Posterior vena cava (tissue), 2 donors: ENCODE data around the gene CCNH. TPM values are rescaled to one million over a fixed set of nuclear protein-coding genes. Genes with fewer than 3 reads are reported as not detected.

Experiments
- DNase-seq: peaks from one replicate; pipeline ENCODE4 v3.0.0-alpha.2; 2020; ENCODE audit warnings: low spot score
- intact Hi-C, 2 donors: fragments of 100-400 bp; cut with DNase I; formaldehyde crosslinking; loops; one replicate each; pipeline versions ENCODE4 v1.14.1 to v1.14.2; 2022 to 2023
- total RNA-seq, 2 donors: library from RNA; stranded (reverse); fragmentation: NEBNext Ultra II Directional; extraction: Animal tissue kit (Norgen Biotek cat#: 25700); gene quantifications; one replicate each; pipeline ENCODE4 v1.2.1, GENCODE V29; 2021
- donor health status: DM: yes; HTN: yes; CAD: no.
- donor health status: DM: yes; HTN: yes; CAD: no.

CCNH gene
- total RNA-seq, 2 donors from 2014 or later = 45.1 to 53.3 TPM

GRCh38 chr5:87372705-87373104 lies 40.0 kb downstream of the CCNH start:
- DNase-seq = no peak
- intact Hi-C loops = no loop called here

- intact Hi-C loops = no loop called here
- no peak for DNase-seq
Measured at GRCh38 chr5:87369431-87369830, 43.3 kb downstream of the CCNH start.

GRCh38 chr5:87368601-87369000 lies 44.1 kb downstream of the CCNH start:
- intact Hi-C loops = no loop called here
- no peak for DNase-seq

DNA sequence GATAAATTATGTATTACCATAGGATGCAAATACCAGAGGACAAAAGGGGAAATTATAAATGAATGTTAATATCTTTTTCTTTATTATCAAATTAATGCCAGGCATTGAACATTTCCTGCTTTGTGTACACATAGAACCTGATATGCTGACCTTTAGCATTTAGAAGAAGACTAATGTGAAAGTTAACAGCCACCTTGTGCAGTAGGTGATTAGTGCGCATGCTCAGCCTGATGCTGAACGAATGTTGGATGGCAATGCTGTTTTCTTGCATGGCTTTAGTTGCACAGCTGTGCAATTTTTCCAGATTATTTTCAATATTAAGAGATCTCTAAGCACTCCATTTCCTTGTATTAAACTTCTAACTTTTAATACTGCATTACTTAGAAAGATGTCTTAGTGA lies 45.5 kb downstream of the CCNH start:
- intact Hi-C loops = no loop called here
- DNase-seq = no peak

DNA sequence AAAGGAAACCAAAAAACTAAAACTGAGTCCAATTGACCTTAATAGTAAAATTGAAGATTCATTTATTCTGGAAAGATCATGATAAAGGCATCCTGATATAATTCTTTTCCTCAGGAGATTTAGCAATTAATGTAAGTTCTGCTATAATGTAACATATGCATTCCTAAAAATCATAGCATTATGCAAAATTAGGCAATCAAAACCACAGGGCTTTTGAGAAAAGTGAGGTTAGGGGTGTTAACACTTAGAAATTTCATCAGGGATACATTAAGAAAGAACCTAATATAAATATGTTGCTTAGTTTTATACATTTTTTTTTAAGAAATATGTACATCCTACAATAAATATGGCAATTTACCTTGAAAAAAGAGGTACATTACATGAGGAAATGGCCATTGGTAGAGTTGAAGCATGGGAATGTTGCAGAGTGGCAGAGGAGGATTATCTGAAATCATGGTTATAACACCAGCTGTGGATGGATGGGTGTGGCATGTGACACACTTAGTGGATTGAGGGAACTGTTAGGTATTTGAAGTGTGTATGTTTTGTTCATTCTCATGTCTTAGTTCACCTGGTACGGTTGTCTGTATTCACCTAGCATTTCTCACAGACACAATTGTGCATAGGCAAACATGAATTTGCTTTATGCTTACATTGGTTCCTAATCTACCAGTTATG lies 51.1 kb downstream of the CCNH start:
- intact Hi-C loops = no loop called here

DNA sequence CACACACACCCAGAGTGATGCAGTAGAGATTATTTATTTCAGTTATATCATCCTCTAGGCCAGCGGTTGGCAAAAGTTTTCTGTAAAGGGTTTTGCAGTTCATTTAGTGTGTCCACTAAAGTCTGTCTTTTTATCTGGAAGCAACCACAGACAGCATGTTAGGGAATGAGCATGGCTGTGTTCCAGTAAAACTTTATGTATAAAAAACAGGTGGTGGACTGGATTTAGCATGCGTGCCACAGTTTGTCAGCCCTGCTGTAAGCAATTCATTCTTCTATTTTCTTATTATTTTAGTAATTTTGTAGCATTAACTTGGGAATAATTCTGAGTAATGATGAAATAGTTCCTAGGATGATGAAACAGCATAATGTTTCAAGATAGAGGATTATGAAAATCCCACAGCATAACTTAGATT lies 51.7 kb downstream of the CCNH start:
- DNase-seq = no peak
- intact Hi-C loops = no loop called here

More for the DNA sequence above, 51.1 kb downstream of the CCNH start:
- DNase-seq = no peak

DNA sequence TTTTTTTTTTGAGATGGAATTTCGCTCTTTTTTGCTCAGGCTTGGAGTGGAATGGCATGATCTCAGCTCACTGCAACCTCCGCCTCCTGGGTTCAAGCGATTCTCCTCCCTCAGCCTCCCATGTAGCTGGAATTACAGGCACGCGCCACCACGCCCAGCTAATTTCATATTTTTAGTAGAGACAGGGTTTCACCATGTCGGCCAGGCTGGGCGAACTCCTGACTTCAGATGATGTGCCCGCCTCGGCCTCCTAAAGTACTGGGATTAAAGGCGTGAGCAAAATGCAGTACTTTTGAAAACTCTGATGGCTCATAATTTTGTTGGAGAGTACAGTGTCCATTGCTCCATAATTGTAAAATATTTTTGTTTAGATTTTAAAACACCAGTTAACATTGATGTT lies 52.6 kb downstream of the CCNH start:
- intact Hi-C loops = no loop called here
- no peak for DNase-seq

DNA sequence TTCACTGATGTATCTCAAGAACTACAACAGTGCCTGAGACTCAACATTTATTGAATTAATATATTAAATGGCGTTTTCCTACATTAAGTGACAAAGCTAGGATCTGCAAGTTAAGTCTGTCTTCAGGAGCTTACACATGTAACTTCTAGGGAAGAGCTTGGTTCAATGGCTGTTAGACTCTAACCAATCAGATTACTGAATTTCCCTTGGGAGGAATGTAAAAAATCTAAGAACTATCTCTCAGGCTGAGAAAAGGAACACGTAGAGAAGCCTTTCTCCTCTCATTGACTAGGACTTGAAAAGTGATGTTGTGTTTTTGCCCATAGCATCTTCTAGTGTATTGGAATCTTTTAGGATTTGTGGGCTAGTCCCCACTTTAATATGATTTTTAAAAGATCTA lies 53.6 kb downstream of the CCNH start:
- DNase-seq = no peak
- intact Hi-C loops = no loop called here

- no peak for DNase-seq
- intact Hi-C loops = no loop called here
Measured at GRCh38 chr5:87354496-87354895, 58.2 kb downstream of the CCNH start.

DNA sequence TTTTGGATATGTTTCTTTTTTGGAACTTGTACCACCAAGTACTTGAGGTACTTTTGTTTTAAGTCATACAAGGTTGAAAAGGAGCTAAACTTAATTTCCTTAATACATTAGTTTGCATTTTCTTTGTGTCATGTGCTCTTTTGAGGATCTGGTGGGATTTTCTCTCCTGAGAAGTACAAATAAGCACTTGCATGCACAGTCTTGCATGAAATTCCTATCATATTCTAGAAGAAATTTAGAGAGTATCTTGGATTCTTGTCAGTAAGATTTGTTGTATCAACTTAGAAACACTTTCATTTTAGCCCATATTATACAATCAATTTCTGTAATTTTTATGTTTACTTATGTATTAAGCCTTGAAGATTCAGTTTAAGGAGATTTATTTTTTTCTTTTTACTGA lies 64.9 kb downstream of the CCNH start:
- no peak for DNase-seq
- intact Hi-C loops = no loop called here

DNA sequence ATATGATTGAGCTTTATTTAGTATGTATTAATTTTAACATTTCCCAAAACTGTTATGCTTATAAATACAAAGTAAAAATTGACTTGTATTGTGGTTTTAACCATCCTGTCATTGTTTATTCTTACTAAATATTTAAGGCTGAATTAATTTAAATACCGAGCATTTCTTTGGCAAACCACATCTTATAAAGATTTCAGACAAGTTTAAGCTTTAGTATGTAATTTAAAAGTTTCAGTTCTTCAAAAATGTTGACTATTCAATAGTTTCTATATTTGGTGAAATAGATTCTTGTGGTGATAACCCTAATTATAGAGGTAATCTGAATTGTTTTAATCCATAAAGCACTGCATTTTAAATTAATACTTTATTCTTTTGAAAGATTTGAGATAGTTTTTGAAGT lies 65.5 kb downstream of the CCNH start:
- intact Hi-C loops = no loop called here
- no peak for DNase-seq

Other genes starting within 250 kb of the CCNH start
- gene RASA1, start 145.0 kb downstream of the CCNH start, total RNA-seq = 10 to 100 TPM; 22.6 to 23.0 TPM